GM19351 (cell line): ENCODE data around the gene PPARG.
"Not testable (repeated sequence)": the region's sequence is repeated elsewhere in the genome, so short reads cannot be mapped to it uniquely, and the experiment has no call there.

Experiments used
- ATAC-seq: cut with Tn5 transposase; IDR thresholded peaks from one replicate; pipeline ENCODE4 v1.9.1; 2021; ENCODE audit warnings: mild to moderate bottlenecking, moderate library complexity; ENCODE audit not compliant: unreplicated experiment

Gene PPARG

DNA sequence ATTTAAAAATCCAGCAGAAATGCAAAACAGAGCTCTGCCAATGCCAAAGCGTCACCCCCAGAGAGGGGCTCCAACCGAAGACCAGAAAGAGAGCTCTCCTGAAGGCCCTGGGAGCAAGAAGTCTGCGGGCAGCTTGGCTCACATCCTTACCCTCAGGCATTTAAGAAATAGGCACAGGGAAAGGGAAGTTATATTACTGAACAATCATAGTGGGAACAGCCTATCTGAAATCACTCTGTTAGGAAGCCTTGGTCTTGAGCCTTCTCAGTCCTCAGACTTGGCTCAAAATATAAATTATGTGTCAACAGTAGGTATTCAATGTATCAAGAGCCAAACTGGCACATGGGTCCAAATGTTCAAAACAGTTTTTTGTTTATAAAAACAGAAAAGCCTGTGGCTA, 10.3 kb upstream of the PPARG start:
- ATAC-seq = no peak

DNA sequence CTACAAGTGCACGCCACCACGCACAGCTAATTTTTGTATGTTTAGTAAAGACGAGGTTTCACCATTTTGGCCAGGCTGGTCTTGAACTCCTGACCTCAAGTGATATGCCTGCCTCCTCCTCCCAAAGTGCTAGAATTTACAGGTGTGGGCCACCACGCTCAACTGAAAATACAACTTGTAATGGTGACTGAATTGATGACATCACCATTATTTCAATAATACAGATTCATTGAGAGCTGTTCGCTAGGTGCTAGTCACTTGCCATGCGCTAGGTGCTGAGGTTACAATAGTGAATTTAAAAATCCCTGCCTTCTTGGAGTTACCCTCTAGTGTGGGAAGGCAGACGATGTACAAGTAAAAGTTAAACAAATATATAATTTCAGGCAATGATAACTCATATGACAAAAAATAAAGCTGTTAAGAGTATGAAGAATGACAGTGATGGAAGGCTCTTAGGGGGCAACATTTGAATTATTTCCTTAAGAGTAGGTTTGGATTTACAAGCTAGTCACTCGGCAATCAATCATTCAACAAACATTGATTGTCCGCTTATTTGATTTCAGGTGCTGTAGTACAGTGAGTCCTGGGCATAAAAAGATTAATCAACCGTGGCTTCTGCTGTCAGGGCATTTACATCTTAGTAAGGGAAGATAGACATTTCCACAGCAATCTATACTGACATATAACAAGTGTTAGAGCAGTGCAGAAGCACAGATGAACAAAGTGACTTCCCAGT, 9.1 kb upstream of the PPARG start:
- no peak for ATAC-seq

- ATAC-seq = no peak
Observed at GRCh38 chr3:12280357-12280806, 8.5 kb upstream of the PPARG start.

DNA sequence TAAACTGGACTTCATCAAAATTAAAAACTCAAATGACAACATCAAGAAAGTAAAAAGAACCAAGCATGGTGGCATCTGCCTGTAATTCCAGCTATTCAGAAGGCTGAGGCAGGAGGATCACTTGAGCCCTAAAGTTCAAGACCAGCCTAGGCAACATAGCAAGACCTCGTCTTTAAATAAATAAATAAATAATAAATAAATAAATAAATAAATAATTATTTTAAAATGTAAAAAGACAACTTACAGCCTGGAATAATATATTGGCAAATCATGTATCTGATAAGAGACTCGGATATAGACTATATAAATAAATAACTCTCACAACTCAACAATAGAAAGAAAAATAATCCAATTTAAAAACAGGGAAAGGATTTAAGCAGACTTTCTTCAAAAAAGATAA, 4.3 kb upstream of the PPARG start:
- no peak for ATAC-seq

- ATAC-seq = no peak
Observed at GRCh38 chr3:12285003-12285555, 3.8 kb upstream of the PPARG start.

DNA sequence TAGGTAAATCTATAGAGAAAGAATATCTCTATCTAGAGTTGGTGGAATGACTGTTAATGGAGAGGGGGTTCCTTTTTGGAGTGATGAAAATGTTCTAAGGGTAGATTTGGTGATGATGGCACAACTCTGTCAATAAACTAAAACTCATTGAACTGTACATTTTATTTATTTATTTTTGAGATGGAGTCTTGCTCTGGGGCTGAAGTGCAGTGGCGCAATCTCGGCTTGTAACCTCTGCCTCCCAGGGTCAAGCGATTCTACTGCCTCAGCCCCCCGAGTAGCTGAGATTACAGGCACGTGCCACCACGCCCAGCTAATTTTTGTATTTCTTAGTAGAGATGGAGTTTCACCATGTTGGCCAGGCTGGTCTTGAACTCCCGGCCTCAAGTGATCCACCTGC, 3.1 kb upstream of the PPARG start:
- ATAC-seq = not testable (repeated sequence)

GRCh38 chr3:12286504-12286903, 2.4 kb upstream of the PPARG start:
- no peak for ATAC-seq

- ATAC-seq = no peak
Observed at GRCh38 chr3:12286927-12287726, 1.7 kb upstream of the PPARG start.

DNA sequence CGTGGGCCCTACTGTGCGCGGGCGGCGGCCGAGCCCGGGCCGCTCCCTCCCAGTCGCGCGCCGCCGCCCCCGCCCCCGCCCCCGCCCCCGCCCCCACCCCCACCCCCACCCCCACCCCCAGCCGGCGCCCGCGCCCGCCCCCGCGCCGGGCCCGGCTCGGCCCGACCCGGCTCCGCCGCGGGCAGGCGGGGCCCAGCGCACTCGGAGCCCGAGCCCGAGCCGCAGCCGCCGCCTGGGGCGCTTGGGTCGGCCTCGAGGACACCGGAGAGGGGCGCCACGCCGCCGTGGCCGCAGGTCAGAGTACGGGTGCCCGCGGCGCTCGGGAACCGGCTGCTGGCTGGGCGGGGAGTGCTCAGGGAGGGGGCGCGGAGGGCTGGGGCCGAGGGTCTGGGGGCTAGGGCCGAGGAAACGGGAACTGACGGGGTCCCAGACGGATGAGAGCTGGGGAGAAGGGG, 1.1 kb upstream of the PPARG start:
- no peak for ATAC-seq

DNA sequence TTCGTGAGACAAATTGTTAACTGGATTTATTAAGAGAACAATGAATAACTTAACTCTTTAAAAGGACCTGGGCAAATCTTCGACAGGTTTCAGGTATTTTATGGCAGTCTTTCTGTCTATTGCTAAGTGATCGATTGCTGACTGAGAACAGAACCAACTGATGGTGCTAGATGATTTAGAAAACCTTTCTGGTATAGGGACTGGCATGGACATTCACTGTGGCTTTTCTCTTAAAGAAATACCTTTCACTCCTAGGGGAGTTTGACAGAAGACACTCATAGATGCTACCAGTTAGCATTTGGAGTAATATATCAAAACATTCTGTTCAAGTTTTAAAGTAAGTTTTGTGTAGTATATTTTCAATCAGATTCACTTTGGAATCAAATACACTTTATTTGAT, 654 bp downstream of the PPARG start:
- no peak for ATAC-seq

DNA sequence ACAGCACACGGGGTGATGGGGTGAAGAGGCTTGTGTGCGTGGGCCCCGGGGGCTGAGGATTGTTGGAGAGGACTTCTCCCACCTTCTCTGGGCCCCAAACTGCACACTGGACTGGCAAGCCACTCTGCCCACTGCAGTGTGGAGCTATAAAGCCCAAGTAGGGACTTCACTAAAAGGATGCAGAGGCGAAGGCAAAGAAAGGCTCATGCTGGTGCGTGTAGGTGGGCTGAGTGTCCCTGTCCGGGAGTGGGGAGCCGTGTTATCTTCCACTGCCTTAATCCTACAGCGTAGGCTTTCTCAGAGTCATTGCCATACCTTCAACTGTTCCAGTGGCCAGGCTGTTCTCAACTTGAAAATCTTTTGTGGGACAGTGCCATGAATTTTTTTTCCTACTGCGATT, 3.9 kb downstream of the PPARG start:
- ATAC-seq = no peak

- no peak for ATAC-seq
Observed at GRCh38 chr3:12294885-12295580, 6.2 kb downstream of the PPARG start.

- ATAC-seq = no peak
Observed at GRCh38 chr3:12296511-12296910, 7.6 kb downstream of the PPARG start.

DNA sequence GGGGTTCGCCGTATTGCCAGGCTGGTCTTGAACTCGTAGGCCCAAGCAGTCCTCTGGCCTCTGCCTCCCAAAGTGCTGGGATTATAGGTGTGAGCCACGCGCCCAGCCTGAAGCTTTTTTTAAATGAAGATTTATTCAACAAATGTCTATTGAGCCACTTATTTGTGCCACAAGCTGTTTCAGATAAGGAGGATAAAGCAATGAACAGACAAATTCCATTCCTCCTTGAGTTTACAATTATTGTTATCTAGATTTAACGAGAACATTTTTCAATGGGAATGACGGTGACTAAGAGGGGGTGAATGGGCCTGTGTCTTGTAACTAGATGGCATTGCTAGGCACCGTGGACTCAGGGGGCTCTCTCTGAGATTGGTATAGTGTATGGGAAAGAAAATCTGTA, 10.2 kb downstream of the PPARG start:
- no peak for ATAC-seq

GRCh38 chr3:12300137-12300536, 11.3 kb downstream of the PPARG start:
- ATAC-seq = no peak

DNA sequence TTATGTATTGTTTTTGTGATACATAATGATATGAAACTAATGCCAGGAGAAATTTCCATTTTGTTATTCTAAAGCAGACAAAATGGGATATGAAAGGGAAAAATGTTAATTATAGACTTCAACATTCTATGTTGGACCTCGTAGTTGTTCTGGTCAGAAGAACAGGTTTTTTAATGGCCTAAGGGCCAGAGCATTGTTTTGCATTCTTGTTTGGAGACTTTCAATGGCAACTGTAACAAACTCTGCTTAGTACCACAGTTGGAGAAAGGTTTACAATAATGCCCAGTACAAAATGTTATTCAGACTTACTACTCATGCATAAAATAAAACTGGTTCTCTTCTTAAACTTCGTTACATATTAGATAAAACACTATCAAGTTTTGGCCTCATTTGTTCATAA, 12.2 kb downstream of the PPARG start:
- ATAC-seq = no peak

DNA sequence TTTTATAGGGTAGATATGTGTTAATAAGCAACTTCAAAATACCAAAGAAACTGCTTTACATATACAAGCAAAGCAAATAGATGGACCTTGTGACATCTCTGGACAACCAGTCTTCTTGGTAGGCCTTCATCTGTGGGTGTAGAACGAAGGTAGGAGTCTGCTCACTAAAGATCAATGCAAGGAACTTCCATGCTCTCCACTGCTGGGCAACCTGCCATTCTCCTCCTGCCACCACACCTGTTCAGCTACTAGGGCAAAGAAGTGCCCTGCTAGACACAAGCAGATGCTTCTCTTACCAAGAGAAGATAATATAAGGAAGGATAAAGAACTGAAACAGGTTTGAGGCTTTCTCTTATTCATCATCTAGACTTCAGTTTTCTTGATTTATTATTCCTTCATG, 12.6 kb downstream of the PPARG start:
- no peak for ATAC-seq

GRCh38 chr3:12302564-12302963, 13.7 kb downstream of the PPARG start:
- ATAC-seq = no peak

DNA sequence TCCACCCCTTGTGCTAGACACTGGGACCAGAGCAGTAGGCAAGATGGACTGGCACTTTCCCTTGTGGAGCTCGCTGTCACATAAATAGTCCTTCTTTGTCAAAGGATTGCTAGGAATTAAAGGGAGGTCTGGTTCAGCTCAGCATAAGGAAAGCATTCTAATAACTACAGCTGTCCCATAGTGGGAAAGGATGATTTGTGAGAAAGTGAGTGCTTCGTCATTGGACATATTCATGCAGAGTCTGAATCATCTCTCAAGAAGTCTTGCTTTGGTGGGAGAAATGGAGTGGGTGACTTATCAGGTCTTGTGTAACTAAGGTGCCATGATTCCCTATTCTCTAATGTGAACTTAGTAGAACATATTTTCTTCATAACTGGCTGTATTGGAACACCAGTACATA, 14.7 kb downstream of the PPARG start:
- no peak for ATAC-seq

GRCh38 chr3:12303993-12304392, 15.1 kb downstream of the PPARG start:
- no peak for ATAC-seq

GRCh38 chr3:12307136-12307535, 18.3 kb downstream of the PPARG start:
- no peak for ATAC-seq
